ENCODE data around the gene CFAP107.
"Not testable (repeated sequence)": the region's sequence is repeated elsewhere in the genome, so short reads cannot be mapped to it uniquely, and the experiment has no call there.

CFAP107 gene, protein sequence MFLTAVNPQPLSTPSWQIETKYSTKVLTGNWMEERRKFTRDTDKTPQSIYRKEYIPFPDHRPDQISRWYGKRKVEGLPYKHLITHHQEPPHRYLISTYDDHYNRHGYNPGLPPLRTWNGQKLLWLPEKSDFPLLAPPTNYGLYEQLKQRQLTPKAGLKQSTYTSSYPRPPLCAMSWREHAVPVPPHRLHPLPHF

DNA sequence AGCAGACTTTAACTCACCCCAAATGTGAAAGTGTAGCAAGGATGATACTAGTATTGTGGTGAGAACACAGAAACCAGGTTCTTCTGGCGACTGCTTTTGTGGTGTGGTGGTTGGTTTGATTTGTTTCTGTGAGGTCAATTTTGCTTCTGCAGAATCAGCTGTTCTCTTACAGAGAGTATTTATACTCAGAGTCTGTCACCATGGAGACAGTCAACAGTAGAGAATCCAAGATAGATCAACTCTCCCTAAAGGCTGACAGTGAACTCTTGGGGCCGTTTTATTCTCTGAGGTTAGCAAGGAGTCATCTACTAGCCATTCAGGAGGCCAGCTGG lies at the start of gene CFAP107:
CFAP107 (plus strand) TSS at position 209 of the 332 bp plus-strand sequence. CDS start 231 bp downstream, outside the sequence.
- no peak for DNase-seq (ENCODE audit: extremely low read depth in 1 of 2, low read depth in 1 of 2)

DNA sequence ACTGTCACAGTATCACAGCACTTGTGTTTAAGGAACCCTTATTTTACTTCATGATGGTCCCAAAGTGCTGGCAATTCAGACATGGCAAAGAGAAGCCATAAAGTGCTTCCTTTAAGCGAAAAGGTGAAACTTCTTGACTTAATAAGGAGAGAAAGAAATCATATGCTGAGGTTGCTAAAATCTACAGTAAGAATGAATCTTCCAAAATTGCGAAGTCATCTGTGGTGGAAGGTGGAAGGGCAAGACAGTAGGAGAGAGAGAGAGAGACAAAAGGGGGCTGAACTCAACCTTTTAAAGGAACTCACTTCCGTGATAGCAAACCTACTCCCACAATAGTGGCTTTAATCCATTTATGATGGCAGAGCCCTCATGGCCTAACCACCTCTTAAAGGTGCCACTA lies 49.3 kb upstream of the CFAP107 start:
- DNase-seq (ENCODE audit: extremely low read depth in 1 of 2, low read depth in 1 of 2) = no peak

DNA sequence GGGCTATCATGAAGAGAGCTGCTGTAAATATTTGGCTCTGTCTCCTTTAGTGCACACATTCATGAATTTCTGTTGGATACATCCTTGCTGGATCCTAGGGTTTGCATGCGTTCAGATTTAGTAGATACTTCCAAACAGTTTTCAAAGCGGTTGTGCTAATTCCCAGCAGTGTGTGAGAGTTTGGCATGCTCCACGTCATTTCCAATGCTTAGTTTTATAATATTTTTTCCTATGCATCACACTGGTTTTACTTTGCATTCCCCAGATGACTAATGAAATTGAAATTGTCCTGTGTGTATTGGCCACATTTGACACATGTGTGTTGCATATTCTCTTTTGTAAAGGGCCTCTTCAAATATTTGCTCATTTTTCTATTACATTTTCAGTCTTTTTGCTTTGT lies 48.6 kb upstream of the CFAP107 start:
- DNase-seq (ENCODE audit: extremely low read depth in 1 of 2, low read depth in 1 of 2) = no peak

DNA sequence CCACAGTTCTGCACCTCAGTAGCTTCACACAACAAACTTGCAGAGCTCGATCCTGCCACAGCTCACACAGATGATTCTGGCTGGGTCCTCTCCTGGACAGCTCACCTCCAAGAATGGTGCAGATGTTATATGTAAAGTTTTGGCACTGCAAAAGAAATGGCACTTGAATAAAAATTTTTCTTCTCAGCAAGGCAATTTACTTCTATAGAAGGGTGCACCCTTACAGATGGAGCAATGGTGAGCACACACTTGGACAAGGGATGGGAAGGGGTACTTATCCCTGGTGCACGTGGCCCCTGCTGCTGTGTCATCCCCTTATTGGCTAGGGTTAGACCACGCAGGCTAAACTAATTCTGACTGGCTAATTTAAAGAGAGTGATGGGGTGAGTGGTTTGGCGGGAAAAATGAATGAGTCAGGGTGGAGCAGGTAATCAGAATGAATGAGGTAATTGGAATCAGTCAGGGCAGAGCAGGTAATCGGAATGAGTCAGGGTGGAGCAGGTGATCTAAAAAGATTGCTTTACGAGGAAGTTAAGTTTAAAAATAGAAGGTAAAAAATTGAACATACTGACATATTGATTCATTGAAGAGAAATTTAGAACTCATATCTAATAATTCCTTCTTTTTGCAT lies 42.1 kb upstream of the CFAP107 start:
- DNase-seq (ENCODE audit: extremely low read depth in 1 of 2, low read depth in 1 of 2) = no peak

DNA sequence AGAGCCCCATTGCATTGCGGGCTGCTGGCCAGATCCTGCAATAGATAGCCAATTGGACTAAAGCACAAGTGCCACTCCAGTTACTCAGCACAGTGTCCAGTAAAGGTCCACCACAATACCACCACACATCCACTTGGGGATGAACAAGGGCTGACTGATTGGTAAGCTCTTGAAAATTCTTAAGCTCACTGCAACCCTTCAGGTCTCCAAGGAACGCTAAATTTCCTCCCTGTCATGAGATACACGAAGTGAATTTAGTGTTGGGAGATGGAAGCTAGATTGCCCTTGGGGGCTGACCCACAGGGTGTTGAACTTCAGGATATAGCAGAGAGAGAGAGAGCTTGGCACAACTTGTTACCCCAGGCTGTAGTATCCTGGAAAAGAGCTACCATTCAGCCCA lies 39.9 kb upstream of the CFAP107 start:
- DNase-seq (ENCODE audit: extremely low read depth in 1 of 2, low read depth in 1 of 2) = no peak

DNA sequence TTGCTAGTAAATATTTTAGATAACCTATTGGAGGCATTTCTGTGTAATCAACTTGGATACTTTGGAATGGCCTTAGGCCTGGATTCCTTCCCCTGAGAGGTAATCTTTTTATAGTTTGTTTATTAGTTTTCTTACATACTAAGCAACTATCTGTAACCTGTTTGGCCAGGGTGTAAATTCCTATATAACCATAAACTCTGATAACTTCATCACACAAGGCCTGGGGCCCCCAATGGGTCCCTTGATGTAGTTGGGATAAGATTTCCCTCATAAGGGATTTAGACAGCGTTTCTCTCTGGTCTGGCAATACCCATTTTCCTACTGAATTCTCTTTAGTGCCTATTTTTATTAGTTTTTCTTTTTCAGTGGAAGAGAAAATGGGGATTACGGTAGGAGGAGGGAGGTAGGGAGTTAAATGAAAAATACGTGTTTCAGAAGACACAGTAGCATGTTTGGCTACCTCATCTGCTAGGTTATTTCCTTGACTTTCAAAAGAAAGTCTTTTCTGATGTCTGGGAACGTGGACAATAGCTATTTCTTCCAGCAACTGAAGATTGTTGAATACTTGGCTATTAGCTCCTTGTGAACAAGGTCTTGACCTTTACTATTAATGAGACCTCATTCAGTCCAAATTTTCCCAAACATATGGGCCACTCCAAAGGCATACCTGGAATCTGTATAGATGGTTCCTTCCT lies 37.5 kb upstream of the CFAP107 start:
- DNase-seq (ENCODE audit: extremely low read depth in 1 of 2, low read depth in 1 of 2) = no peak

DNA sequence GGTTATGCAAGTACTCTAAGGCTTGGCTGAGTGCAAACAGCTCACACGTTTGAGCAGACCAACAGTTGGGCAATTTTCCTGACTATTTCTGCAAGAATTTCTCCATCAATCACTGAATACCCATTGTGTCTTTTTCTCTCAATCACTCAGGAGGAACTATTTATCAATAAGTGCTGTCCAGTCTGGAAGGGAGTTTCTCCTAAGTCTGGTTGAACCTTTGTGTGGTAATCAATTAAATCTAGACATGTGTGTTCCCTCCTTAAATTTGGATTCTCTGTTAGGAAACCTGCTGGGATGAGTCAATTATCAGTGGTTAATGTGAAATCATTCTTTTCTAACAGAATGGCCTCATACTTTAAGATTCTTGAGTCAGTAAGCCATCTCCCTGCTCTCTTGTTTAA lies 36.9 kb upstream of the CFAP107 start:
- no peak for DNase-seq (ENCODE audit: extremely low read depth in 1 of 2, low read depth in 1 of 2)

DNA sequence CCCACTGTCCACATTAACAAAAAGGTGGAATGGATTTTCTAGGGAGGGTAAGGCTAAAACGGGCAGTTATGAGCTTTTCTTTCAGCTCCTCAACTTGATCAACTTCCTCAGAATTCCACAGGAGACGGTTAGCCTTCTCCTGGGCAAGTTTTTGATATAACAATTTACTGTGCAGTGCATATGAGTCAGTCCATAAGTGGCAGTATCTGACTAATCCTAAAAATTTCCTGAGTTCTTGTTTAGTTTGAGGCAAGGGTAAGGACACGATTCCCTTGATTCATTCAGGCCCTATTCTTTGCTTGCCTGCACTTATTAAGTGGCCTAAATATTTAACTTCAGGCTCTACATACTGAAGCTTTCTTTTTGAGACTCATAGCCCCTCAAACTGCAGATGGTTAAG lies 36.3 kb upstream of the CFAP107 start:
- no peak for DNase-seq (ENCODE audit: extremely low read depth in 1 of 2, low read depth in 1 of 2)

DNA sequence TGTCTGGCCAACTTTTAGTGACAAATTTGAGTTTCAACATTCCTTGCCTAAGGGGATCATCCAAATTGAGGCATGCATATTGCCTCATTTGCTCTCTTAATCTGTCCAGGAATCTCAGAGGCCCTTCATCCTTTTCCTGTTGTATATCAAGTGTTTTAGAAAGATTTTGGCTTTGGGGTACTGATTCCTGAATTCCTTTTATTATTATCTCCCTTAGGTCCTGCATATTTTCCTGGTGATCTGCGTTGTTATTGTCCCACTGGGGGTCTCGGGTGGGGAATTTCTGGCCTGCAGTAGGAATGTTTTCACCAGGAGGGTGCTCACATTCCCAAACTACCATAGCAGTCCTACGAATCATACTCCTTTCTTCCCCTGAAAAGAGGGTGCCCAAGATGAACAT lies 34.5 kb upstream of the CFAP107 start:
- DNase-seq (ENCODE audit: extremely low read depth in 1 of 2, low read depth in 1 of 2) = no peak

DNA sequence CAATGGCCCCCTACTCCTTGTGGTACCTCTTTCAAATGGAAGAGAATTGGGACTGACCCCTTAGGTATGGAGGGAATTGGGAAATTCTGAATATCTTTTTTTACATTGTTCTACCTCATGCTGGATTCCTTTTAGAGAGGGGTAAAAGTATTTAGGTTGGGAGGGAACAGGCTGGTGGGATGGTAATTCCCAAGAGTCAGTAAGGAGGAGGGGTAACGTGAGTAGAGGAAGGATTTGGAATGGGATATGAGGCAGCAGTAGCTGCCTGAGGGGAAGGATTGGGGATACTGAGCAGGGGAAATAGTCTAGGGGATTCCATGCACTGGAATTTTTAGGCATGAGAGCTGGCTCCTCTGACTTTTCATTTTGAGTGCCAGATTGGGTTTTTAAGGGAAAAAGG lies 33.9 kb upstream of the CFAP107 start:
- DNase-seq (ENCODE audit: extremely low read depth in 1 of 2, low read depth in 1 of 2) = no peak

DNA sequence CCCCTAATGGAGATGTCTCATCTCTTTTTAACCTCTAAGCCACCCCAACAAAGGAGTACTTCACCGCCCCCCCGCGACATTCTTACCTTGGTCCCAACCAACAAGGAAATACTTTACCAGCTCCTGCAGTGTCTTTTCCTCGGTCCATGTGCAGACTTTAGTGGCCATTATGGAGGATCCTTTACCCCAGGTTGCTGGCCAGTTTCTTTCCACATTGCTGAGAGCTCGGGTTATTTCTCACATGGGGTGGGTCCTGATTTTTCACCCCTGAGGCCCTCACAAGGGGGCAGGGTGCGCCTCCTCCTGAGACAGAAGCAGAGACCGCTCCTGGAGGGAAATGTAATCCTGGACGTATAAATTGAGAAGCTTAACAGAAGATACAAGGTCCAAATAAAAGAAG lies 33.1 kb upstream of the CFAP107 start:
- no peak for DNase-seq (ENCODE audit: extremely low read depth in 1 of 2, low read depth in 1 of 2)

DNA sequence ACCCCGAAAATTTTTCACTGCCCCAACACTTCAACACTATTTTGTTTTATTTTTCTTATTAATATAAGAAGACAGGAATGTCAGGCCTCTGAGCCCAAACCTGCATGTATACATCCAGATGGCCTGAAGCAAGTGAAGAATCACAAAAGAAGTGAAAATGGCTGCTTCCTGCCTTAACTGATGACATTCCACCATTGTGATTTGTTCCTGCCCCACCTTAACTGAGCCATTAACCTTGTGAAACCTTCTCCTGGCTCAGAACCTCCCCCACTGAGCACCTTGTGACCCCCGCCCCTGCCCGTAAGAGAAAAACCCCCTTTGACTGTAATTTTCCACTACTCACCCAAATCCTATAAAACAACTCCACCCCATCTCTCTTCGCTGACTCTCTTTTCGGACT lies 32.3 kb upstream of the CFAP107 start:
- DNase-seq (ENCODE audit: extremely low read depth in 1 of 2, low read depth in 1 of 2) = not testable (repeated sequence)

DNA sequence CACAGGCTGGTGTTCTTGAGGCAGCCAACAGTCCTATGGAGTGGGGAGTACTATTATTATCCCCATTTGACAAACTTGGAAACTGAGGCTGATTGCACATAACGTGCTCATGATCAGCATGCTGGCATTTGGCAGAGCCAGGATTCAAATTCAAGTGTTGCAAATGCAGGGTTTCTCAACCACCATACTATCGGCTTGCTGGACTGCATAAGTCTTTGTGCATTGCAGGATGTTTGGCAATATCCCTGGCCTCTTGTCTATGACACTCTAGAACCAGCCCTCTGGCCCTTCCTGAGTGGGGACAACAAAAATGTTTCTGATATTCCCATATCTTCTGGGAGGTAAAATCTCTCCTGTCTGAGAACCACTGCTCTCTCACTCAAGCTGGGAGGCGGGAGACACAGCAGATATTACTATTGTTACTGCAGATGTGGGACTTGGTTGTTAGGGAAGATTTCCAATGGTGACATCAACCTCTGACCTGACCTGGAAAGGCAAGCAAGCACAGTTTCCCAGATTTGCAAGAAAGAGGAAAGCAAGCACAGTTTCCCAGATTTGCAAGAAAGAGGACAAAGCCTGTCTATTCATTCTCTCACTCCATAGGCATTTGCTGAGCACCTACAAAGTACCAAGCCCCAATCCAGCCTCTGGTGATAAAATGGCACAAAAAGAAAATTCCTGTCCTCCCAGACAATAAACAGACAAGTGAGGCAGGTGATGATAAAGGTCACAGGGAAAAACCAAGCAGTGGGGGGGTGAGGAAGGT lies 31.1 kb upstream of the CFAP107 start:
- no peak for DNase-seq (ENCODE audit: extremely low read depth in 1 of 2, low read depth in 1 of 2)

DNA sequence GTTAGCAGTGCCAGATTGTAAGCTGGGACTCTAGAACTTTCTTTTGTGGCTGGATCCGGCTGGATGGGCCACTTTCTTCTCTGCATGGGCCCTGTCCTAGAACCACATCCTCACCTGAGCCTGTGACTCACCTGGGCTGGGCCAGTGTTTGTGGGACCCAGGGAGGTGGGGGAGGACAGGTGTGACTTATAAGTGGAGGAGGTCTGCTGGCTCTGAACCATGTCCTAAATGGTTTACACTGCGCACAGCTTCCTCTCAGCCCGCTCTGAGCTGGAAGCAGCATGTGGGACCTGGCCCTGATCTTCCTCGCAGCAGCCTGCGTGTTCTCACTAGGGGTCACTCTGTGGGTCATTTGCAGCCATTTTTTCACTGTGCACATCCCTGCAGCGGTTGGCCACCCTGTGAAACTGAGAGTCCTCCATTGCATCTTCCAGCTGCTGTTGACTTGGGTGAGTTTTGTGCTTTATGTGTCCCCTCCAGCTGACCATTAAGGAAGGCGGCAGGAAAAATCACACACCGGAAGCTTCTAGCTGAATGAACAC lies 30.0 kb upstream of the CFAP107 start, which contains the start of gene AADACL3:
AADACL3 (plus strand) TSS at position 215 of the 542 bp plus-strand sequence; CDS start at position 282, 67 bp downstream.
- no peak for DNase-seq (ENCODE audit: extremely low read depth in 1 of 2, low read depth in 1 of 2)

DNA sequence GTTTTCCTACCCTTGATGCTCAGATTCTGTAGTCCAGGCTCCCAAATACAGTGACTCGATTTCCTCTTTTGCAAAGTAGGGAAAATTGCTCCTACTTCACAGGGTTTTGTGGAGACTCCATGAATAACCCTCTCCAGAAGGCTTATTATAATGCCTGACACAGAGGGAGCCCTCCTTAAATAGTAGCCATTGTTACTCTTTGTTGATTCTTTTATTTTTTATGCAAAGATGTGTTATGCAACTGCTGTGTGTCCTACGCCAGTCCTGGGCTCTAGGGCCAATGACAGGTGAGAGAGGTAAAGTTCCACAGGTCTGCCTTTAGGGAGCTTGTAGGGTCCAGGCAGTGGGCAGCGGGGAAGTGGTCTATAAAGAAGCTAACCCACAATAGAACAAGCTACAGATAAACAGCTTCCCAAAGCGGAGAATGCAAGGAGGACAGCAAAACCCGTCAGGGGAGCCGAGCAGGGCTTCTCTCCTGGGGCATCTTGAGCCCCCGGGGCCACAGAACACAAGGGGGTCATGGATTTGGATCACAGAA lies 28.6 kb upstream of the CFAP107 start:
- no peak for DNase-seq (ENCODE audit: extremely low read depth in 1 of 2, low read depth in 1 of 2)

DNA sequence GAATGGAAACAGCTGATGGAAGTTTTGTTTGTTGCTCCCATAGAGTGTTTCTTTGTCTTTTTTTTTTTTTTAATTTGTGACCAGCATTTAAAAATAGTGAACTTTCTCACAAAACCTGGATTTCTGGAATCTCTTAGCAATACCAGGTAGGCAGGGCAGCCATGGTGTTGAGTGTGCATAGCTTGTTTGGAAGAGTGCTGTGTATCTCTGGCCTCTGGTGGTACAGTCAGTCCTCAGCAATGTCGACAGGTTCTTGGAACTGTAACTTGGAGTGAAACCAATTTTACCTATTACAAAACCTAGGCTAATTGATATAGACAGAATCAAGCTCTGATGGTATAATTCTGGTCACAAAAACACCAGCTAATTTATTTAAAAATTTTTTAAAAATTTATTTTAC lies 23.4 kb upstream of the CFAP107 start:
- DNase-seq (ENCODE audit: extremely low read depth in 1 of 2, low read depth in 1 of 2) = no peak

DNA sequence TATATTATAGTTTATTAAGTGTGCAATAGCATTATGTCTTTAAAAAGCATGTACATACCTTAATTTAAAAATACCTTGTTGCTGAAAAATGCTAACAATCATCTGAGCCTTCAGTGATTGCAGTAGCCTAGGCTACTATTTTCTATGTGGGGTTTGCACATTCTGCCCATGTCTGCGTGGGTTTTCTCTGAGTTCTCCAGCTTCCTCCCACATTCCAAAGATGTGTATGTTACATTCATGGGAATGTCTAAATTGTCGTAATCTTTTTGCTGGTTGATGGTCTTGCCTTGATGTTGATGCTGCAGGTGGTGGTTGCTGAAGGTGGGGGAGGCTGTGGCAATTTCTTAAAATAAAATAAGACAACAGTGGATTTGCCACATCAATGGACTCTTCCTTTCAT lies 17.6 kb upstream of the CFAP107 start:
- no peak for DNase-seq (ENCODE audit: extremely low read depth in 1 of 2, low read depth in 1 of 2)

DNA sequence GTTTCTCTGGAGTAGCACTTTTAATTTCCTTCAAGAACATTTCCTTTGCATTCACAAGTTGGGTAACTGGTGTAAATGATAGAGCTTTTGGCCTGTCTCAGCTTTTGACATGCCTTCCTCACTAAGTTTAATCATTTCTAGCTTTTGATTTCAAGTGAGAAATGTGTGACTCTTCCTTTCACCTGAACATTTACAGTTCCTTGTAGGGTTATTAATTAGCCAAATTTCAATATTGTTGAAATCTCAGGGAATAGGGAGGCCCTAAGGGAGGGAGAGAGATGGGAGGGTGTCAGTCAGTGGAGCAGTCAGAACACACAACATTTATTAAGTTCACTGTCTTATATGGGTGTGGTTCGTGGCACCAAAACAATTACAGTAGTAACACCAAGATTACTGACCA lies 15.8 kb upstream of the CFAP107 start:
- DNase-seq (ENCODE audit: extremely low read depth in 1 of 2, low read depth in 1 of 2) = no peak

DNA sequence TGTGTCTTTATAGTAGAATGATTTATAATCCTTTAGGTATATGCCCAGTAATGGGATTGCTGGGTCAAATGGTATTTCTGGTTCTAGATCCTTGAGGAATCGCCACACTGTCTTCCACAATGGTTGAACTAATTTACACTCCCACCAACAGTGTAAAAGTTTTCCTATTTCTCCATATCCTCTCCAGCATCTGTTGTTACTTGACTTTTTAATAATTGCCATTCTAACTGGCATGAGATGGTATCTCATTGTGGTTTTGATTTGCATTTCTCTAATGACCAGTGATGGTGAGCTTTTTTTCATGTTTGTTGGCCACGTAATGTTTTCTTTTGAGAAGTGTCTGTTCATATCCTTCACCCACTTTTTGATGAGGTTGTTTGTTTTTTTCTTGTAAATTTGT lies 14.9 kb upstream of the CFAP107 start:
- not testable (repeated sequence) for DNase-seq (ENCODE audit: extremely low read depth in 1 of 2, low read depth in 1 of 2)

DNA sequence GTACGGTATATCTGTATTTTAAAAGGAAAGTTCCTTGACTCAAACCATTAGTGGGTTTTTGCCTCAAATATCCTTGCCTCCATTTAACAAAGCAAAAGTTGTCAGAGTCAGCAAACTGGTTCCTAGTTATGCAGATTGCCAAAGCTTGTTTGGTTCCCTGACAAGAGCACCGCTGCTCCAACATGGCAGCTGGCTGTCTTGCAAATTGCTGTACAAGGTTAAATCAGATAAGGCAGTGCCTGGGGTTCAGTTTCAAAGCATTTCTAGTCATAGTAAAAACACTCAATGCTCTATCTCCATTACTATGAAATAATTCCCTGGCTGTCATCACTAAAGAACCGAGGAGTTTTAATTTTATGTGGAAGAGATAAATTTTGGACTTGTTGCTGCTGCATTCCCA lies 11.3 kb upstream of the CFAP107 start:
- DNase-seq (ENCODE audit: extremely low read depth in 1 of 2, low read depth in 1 of 2) = no peak

DNA sequence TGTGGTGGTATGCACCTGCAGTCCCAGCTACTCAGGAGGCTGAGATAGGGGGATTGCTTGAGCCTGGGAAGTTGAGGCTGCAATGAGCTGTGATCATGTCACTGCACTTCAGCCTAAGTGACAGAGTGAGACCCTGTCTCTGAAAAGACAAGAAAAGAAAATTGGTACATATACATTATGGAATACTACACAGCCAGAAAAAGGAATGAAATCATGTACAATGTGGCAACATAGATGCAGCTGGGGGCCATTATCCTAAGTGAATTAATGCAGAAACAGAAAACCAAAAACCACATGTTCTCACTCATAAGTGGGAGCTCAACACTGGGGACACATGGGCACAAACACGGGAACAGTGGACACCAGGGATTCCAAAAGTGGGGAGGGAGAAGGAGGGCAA lies 7.1 kb upstream of the CFAP107 start:
- DNase-seq (ENCODE audit: extremely low read depth in 1 of 2, low read depth in 1 of 2) = no peak

Data from activated CD8-positive, alpha-beta memory T cell treated with anti-CD3 and anti-CD28 coated beads for 1 hour (primary cell).